ENCODE measurements around the gene TRAF3IP1. TPM values are rescaled to one million over a fixed set of nuclear protein-coding genes. Genes with fewer than 3 reads are reported as not detected.

TRAF3IP1 gene
- total RNA-seq, 1 donor from 2014 or later: 13.5 TPM

GRCh38 chr2:238376884-238377391 is 56.6 kb downstream of the TRAF3IP1 start:
- DNase-seq (ENCODE audit: low spot score in 2 of 2) (no peak), FAIRE-seq (no peak)

GRCh38 chr2:238378230-238379095 is 58.1 kb downstream of the TRAF3IP1 start:
- DNase-seq (ENCODE audit: low spot score in 2 of 2): no peak
- no peak for FAIRE-seq

- DNase-seq (ENCODE audit: low spot score in 2 of 2) (no peak), FAIRE-seq (no peak)
Measured at GRCh38 chr2:238379096-238379810, 58.9 kb downstream of the TRAF3IP1 start.

- FAIRE-seq (no peak), DNase-seq (ENCODE audit: low spot score in 2 of 2) (no peak)
Measured at GRCh38 chr2:238380336-238380735, 60.0 kb downstream of the TRAF3IP1 start.

GRCh38 chr2:238380785-238381184 is 60.5 kb downstream of the TRAF3IP1 start:
- no peak for DNase-seq (ENCODE audit: low spot score in 2 of 2)
- FAIRE-seq: no peak

GRCh38 chr2:238381341-238382115 is 61.2 kb downstream of the TRAF3IP1 start:
- DNase-seq (ENCODE audit: low spot score in 2 of 2) (no peak), FAIRE-seq (no peak)

GRCh38 chr2:238382381-238382781 is 62.1 kb downstream of the TRAF3IP1 start:
- DNase-seq (ENCODE audit: low spot score in 2 of 2): no peak
- FAIRE-seq: no peak

GRCh38 chr2:238383135-238383534 is 62.8 kb downstream of the TRAF3IP1 start:
- DNase-seq (ENCODE audit: low spot score in 2 of 2): no peak
- no peak for FAIRE-seq

- FAIRE-seq (no peak), DNase-seq (ENCODE audit: low spot score in 2 of 2) (no peak)
Measured at GRCh38 chr2:238383743-238384380, 63.5 kb downstream of the TRAF3IP1 start.

- no peak for DNase-seq (ENCODE audit: low spot score in 2 of 2)
- no peak for FAIRE-seq
Measured at GRCh38 chr2:238387332-238387731, 67.0 kb downstream of the TRAF3IP1 start.

- FAIRE-seq (no peak), DNase-seq (ENCODE audit: low spot score in 2 of 2) (no peak)
Measured at GRCh38 chr2:238388794-238389193, 68.5 kb downstream of the TRAF3IP1 start.

GRCh38 chr2:238389988-238390589 is 69.8 kb downstream of the TRAF3IP1 start:
- DNase-seq (ENCODE audit: low spot score in 2 of 2) (no peak), FAIRE-seq (no peak)

GRCh38 chr2:238391042-238391689 is 70.8 kb downstream of the TRAF3IP1 start:
- FAIRE-seq (no peak), DNase-seq (ENCODE audit: low spot score in 2 of 2) (no peak)

GRCh38 chr2:238396663-238397062 is 76.3 kb downstream of the TRAF3IP1 start:
- DNase-seq (ENCODE audit: low spot score in 2 of 2): no peak
- no peak for FAIRE-seq

GRCh38 chr2:238397356-238397755 is 77.0 kb downstream of the TRAF3IP1 start:
- DNase-seq (ENCODE audit: low spot score in 2 of 2) (no peak), FAIRE-seq (no peak)

- FAIRE-seq (no peak), DNase-seq (ENCODE audit: low spot score in 2 of 2) (no peak)
Measured at GRCh38 chr2:238398577-238398976, 78.3 kb downstream of the TRAF3IP1 start.

- FAIRE-seq (no peak), DNase-seq (ENCODE audit: low spot score in 2 of 2) (no peak)
Measured at GRCh38 chr2:238399094-238399493, 78.8 kb downstream of the TRAF3IP1 start.

GRCh38 chr2:238401551-238401950 is 81.2 kb downstream of the TRAF3IP1 start:
- no peak for DNase-seq (ENCODE audit: low spot score in 2 of 2)
- FAIRE-seq: no peak

GRCh38 chr2:238403632-238404405 is 83.5 kb downstream of the TRAF3IP1 start:
- no peak for FAIRE-seq
- no peak for DNase-seq (ENCODE audit: low spot score in 2 of 2)

All from frontal cortex (tissue), 4 donors.